ENCODE results near the gene NR6A1.
"Not testable (repeated sequence)": the region's sequence is repeated elsewhere in the genome, so short reads cannot be mapped to it uniquely, and the experiment has no call there.

NR6A1 gene

GRCh38 chr9:124761710-124762109 is 9.4 kb downstream of the NR6A1 start:
- no peak for DNase-seq (ENCODE audit: low read depth in 1 of 2, low spot score in 1 of 2)

- no peak for DNase-seq (ENCODE audit: low read depth in 1 of 2, low spot score in 1 of 2)
These were observed 9.9 kb downstream of the NR6A1 start for GRCh38 chr9:124761196-124761595.

- DNase-seq (ENCODE audit: low read depth in 1 of 2, low spot score in 1 of 2): no peak
These were observed 10.4 kb downstream of the NR6A1 start for GRCh38 chr9:124760719-124761118.

- DNase-seq (ENCODE audit: low read depth in 1 of 2, low spot score in 1 of 2): no peak
These were observed 11.8 kb downstream of the NR6A1 start for GRCh38 chr9:124759327-124759726.

GRCh38 chr9:124758691-124759090 is 12.4 kb downstream of the NR6A1 start:
- no peak for DNase-seq (ENCODE audit: low read depth in 1 of 2, low spot score in 1 of 2)

GRCh38 chr9:124758061-124758460 is 13.1 kb downstream of the NR6A1 start:
- no peak for DNase-seq (ENCODE audit: low read depth in 1 of 2, low spot score in 1 of 2)

GRCh38 chr9:124757616-124758015 is 13.5 kb downstream of the NR6A1 start:
- no peak for DNase-seq (ENCODE audit: low read depth in 1 of 2, low spot score in 1 of 2)

GRCh38 chr9:124756011-124756410 is 15.1 kb downstream of the NR6A1 start:
- DNase-seq (ENCODE audit: low read depth in 1 of 2, low spot score in 1 of 2): no peak

- DNase-seq (ENCODE audit: low read depth in 1 of 2, low spot score in 1 of 2): no peak
These were observed 16.1 kb downstream of the NR6A1 start for GRCh38 chr9:124755061-124755460.

GRCh38 chr9:124754289-124754688 is 16.8 kb downstream of the NR6A1 start:
- DNase-seq (ENCODE audit: low read depth in 1 of 2, low spot score in 1 of 2): no peak

GRCh38 chr9:124752967-124753366 is 18.1 kb downstream of the NR6A1 start:
- DNase-seq (ENCODE audit: low read depth in 1 of 2, low spot score in 1 of 2): no peak

- DNase-seq (ENCODE audit: low read depth in 1 of 2, low spot score in 1 of 2): no peak
These were observed 21.3 kb downstream of the NR6A1 start for GRCh38 chr9:124749781-124750180.

- no peak for DNase-seq (ENCODE audit: low read depth in 1 of 2, low spot score in 1 of 2)
These were observed 21.8 kb downstream of the NR6A1 start for GRCh38 chr9:124749284-124749683.

- no peak for DNase-seq (ENCODE audit: low read depth in 1 of 2, low spot score in 1 of 2)
These were observed 24.0 kb downstream of the NR6A1 start for GRCh38 chr9:124747065-124747464.

- no peak for DNase-seq (ENCODE audit: low read depth in 1 of 2, low spot score in 1 of 2)
These were observed 27.3 kb downstream of the NR6A1 start for GRCh38 chr9:124743686-124744348.

- DNase-seq (ENCODE audit: low read depth in 1 of 2, low spot score in 1 of 2): no peak
These were observed 28.2 kb downstream of the NR6A1 start for GRCh38 chr9:124742940-124743339.

GRCh38 chr9:124741662-124742061 is 29.4 kb downstream of the NR6A1 start:
- no peak for DNase-seq (ENCODE audit: low read depth in 1 of 2, low spot score in 1 of 2)

- no peak for DNase-seq (ENCODE audit: low read depth in 1 of 2, low spot score in 1 of 2)
These were observed 30.0 kb downstream of the NR6A1 start for GRCh38 chr9:124741149-124741548.

- no peak for DNase-seq (ENCODE audit: low read depth in 1 of 2, low spot score in 1 of 2)
These were observed 31.8 kb downstream of the NR6A1 start for GRCh38 chr9:124739360-124739759.

GRCh38 chr9:124738075-124738474 is 33.0 kb downstream of the NR6A1 start:
- not testable (repeated sequence) for DNase-seq (ENCODE audit: low read depth in 1 of 2, low spot score in 1 of 2)

- DNase-seq (ENCODE audit: low read depth in 1 of 2, low spot score in 1 of 2): no peak
These were observed 36.0 kb downstream of the NR6A1 start for GRCh38 chr9:124735121-124735520.

- not testable (repeated sequence) for DNase-seq (ENCODE audit: low read depth in 1 of 2, low spot score in 1 of 2)
These were observed 36.4 kb downstream of the NR6A1 start for GRCh38 chr9:124734741-124735083.

- DNase-seq (ENCODE audit: low read depth in 1 of 2, low spot score in 1 of 2): no peak
These were observed 37.0 kb downstream of the NR6A1 start for GRCh38 chr9:124733964-124734740.

All from stimulated activated CD4-positive, alpha-beta T cell treated with anti-CD3 and anti-CD28 coated beads, Interleukin-15, amount 100 ng/mL, for 1 hour (primary cell).